OCI-LY3 (cell line): Measurements from ENCODE around the gene MRNIP.

ENCODE experiments used
- CTCF ChIP-seq: fragments of 200-600, 300-600 bp; sonication (generic); IDR thresholded peaks from 2 replicates; pipeline ENCODE4 v1.5.1; 2014; ENCODE audit warnings: antibody characterized with exemption, low read length, low read depth
- EZH2phosphoT487 ChIP-seq: fragments of 200-600 bp; shearing (Covaris generic); IDR thresholded peaks from 2 replicates; pipeline ENCODE4 v1.6.1; 2018; ENCODE audit warnings: antibody characterized with exemption, mixed run types, low read depth

DNA sequence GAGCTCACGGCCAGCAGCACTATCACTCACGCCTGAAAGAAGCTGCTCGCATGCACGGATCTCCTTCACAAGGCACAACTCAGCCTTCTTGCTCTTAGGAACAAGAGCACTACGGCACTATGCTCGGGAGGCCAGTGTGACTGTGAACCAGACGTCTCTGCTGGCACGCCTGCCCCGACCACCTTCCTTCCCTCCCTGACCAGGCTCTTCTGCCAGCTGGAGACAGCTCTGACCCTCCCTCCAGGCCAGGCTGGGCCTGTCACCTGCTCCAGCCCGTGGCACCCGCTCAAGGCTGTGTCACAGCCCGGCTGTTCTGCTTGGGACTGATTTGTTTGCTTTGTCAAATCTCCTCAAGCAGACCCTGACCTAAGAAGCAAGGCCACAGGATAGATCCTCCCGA lies 42.1 kb upstream of the MRNIP start:
- no peak for TF ChIP-seq CTCF
- TF ChIP-seq EZH2phosphoT487, result no peak
